WTC11 (cell line): ENCODE data around the gene DHCR7. TPM values are rescaled to one million over a fixed set of nuclear protein-coding genes. Genes with fewer than 3 reads are reported as not detected.

Source experiments
- ATAC-seq: fragments of 200-7000 bp; cut with Tn5 transposase; 2 replicates; pipeline ENCODE4 v1.10.0; 2021; ENCODE audit warnings: mild to moderate bottlenecking, moderate library complexity
- CTCF ChIA-PET: fragments of 300-600 bp; sonication (Branson Sonifier 250); formaldehyde crosslinking; loops from one replicate; lab custom pipeline; 2021; ENCODE audit warnings: antibody characterized with exemption; lab: Charles Lee
- POLR2A ChIA-PET: fragments of 350-600 bp; sonication (Branson Sonifier 250); formaldehyde crosslinking; loops from one replicate; lab custom pipeline; 2021; ENCODE audit warnings: antibody characterized with exemption; lab: Charles Lee
- DNase-seq: peaks from one replicate; pipeline ENCODE4 v3.0.0; 2021; ENCODE audit warnings: low spot score
- H3K27ac Mint-ChIP-seq: 2 replicates; pipeline ENCODE4 v1.8.0; 2021; ENCODE audit warnings: mixed read lengths
- H3K27me3 Mint-ChIP-seq: 2 replicates; pipeline ENCODE4 v1.8.0; 2021; ENCODE audit warnings: low read depth, mild to moderate bottlenecking, moderate library complexity, mixed read lengths
- H3K36me3 Mint-ChIP-seq: 2 replicates; pipeline ENCODE4 v1.8.0; 2021; ENCODE audit warnings: mixed read lengths
- H3K4me1 Mint-ChIP-seq: 2 replicates; pipeline ENCODE4 v1.8.0; 2022; ENCODE audit warnings: mixed read lengths
- H3K4me3 Mint-ChIP-seq: 2 replicates; pipeline ENCODE4 v1.8.0; 2021; ENCODE audit warnings: mild to moderate bottlenecking, moderate library complexity, mixed read lengths
- H3K9me3 Mint-ChIP-seq: 2 replicates; pipeline ENCODE4 v1.8.0; 2021; ENCODE audit warnings: mixed read lengths
- ATF2 ChIP-seq: sonication (generic); formaldehyde crosslinking; IDR thresholded peaks from 2 replicates; pipeline ENCODE4 v1.8.1; 2022; ENCODE audit warnings: low read depth, missing genetic modification reagents, borderline replicate concordance
- ETV6 ChIP-seq: sonication (generic); formaldehyde crosslinking; IDR thresholded peaks from 2 replicates; pipeline ENCODE4 v1.8.1; 2022; ENCODE audit warnings: mild to moderate bottlenecking, missing genetic modification reagents
- FOXJ3 ChIP-seq: sonication (generic); formaldehyde crosslinking; IDR thresholded peaks from 2 replicates; pipeline ENCODE4 v1.9.0; 2021; ENCODE audit warnings: missing genetic modification reagents, mild to moderate bottlenecking, borderline replicate concordance
- FOXP1 ChIP-seq: sonication (generic); formaldehyde crosslinking; IDR thresholded peaks from 2 replicates; pipeline ENCODE4 v1.8.0; 2022; ENCODE audit warnings: missing genetic modification reagents, mild to moderate bottlenecking, moderate library complexity, borderline replicate concordance
- MYBL2 ChIP-seq: sonication (generic); formaldehyde crosslinking; IDR thresholded peaks from 2 replicates; pipeline ENCODE4 v1.8.1; 2023; ENCODE audit warnings: mild to moderate bottlenecking, moderate library complexity, missing genetic modification reagents
- NFATC4 ChIP-seq: fragments of 250-450 bp; sonication (Bioruptor Pico); IDR thresholded peaks from 2 replicates; pipeline ENCODE4 v1.9.0; 2021; ENCODE audit warnings: mild to moderate bottlenecking
- NFE2L1 ChIP-seq: sonication (generic); formaldehyde crosslinking; IDR thresholded peaks from 2 replicates; pipeline ENCODE4 v1.8.1; 2023; ENCODE audit warnings: missing genetic modification reagents
- NR1H2 ChIP-seq: sonication (generic); formaldehyde crosslinking; IDR thresholded peaks from 2 replicates; pipeline ENCODE4 v1.9.0; 2021; ENCODE audit warnings: mild to moderate bottlenecking, moderate library complexity, missing genetic modification reagents
- OVOL2 ChIP-seq: fragments of 250-450 bp; sonication (Bioruptor Pico); IDR thresholded peaks from 2 replicates; pipeline ENCODE4 v1.9.0; 2021; ENCODE audit warnings: mild to moderate bottlenecking, borderline replicate concordance
- STAT6 ChIP-seq: sonication (generic); formaldehyde crosslinking; conservative IDR thresholded peaks from 2 replicates; pipeline ENCODE4 v1.8.1; 2023; ENCODE audit warnings: mild to moderate bottlenecking, low read depth, missing genetic modification reagents, moderate library complexity
- ZNF138 ChIP-seq: sonication (generic); formaldehyde crosslinking; conservative IDR thresholded peaks from 2 replicates; pipeline ENCODE4 v1.8.1; 2022; ENCODE audit warnings: mild to moderate bottlenecking, moderate library complexity, missing genetic modification reagents
- ZSCAN18 ChIP-seq: fragments of 250-450 bp; sonication (Bioruptor Pico); IDR thresholded peaks from 2 replicates; pipeline ENCODE4 v2.1.2; 2022; ENCODE audit warnings: mild to moderate bottlenecking, moderate library complexity
- total RNA-seq: library from RNA; stranded (reverse); gene quantifications from 3 replicates; pipeline ENCODE4 v1.2.3, GENCODE V29; 2021
- TF ChIP-seq, protein P1 (sequence below): sonication (generic); formaldehyde crosslinking; IDR thresholded peaks from 2 replicates; pipeline ENCODE4 v1.8.0; 2022; ENCODE audit warnings: mild to moderate bottlenecking, missing genetic modification reagents
- TF ChIP-seq, protein P2 (sequence below): sonication (generic); formaldehyde crosslinking; IDR thresholded peaks from 2 replicates; pipeline ENCODE4 v1.8.0; 2022; ENCODE audit warnings: mild to moderate bottlenecking, missing genetic modification reagents
- TF ChIP-seq, protein P3 (sequence below): sonication (generic); formaldehyde crosslinking; IDR thresholded peaks from 2 replicates; pipeline ENCODE4 v1.8.0; 2022; ENCODE audit warnings: mild to moderate bottlenecking, missing genetic modification reagents
- TF ChIP-seq, protein P4 (sequence below): sonication (generic); formaldehyde crosslinking; IDR thresholded peaks from 2 replicates; pipeline ENCODE4 v1.8.1; 2022; ENCODE audit warnings: mild to moderate bottlenecking, missing genetic modification reagents, moderate library complexity, borderline replicate concordance

Gene DHCR7
- total RNA-seq, 1 experiment from 2014 or later: 104 TPM

GRCh38 chr11:71437879-71438278, 10.3 kb downstream of the DHCR7 start (continued):
- no peak for TF ChIP-seq ETV6 (CRISPR knock-in tag)
- TF ChIP-seq MYBL2 (CRISPR knock-in tag): no peak
- no peak for TF ChIP-seq STAT6 (CRISPR knock-in tag)

- Mint-ChIP-seq H3K9me3 (no peaks in the 10 kb centered on the region), H3K27me3 (no peaks in the 10 kb centered on the region), H3K4me3 (no peak overlapping the region), H3K27ac (no peak overlapping the region), H3K4me1 (no peaks in the 10 kb centered on the region), H3K36me3 (peaks cover 56% of the 10 kb centered on the region)
- no peak for DNase-seq
- ChIA-PET POLR2A (no interaction called here), CTCF (interaction anchor here (1.0 to 1.7 kb wide), 3 partner anchors 11 to 126 kb away, joined by 3 to 6 read pairs (median 4); partner anchors contain the start of genes DHCR7 and NADSYN1)
- TF ChIP-seq FOXJ3 (no peak), OVOL2 (no peak), ZSCAN18 (CRISPR knock-in tag) (no peak), NFE2L1 (CRISPR knock-in tag) (no peak), NR1H2 (no peak), FOXP1 (CRISPR knock-in tag) (no peak), NFATC4 (CRISPR knock-in tag) (no peak), ATF2 (CRISPR knock-in tag) (no peak), ZNF138 (CRISPR knock-in tag) (no peak)
- TF ChIP-seq, protein P1, sequence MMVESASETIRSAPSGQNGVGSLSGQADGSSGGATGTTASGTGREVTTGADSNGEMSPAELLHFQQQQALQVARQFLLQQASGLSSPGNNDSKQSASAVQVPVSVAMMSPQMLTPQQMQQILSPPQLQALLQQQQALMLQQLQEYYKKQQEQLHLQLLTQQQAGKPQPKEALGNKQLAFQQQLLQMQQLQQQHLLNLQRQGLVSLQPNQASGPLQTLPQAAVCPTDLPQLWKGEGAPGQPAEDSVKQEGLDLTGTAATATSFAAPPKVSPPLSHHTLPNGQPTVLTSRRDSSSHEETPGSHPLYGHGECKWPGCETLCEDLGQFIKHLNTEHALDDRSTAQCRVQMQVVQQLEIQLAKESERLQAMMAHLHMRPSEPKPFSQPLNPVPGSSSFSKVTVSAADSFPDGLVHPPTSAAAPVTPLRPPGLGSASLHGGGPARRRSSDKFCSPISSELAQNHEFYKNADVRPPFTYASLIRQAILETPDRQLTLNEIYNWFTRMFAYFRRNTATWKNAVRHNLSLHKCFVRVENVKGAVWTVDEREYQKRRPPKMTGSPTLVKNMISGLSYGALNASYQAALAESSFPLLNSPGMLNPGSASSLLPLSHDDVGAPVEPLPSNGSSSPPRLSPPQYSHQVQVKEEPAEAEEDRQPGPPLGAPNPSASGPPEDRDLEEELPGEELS: no peak
- TF ChIP-seq, protein P2, sequence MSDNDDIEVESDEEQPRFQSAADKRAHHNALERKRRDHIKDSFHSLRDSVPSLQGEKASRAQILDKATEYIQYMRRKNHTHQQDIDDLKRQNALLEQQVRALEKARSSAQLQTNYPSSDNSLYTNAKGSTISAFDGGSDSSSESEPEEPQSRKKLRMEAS (CRISPR knock-in tag): no peak
- TF ChIP-seq, protein P3, sequence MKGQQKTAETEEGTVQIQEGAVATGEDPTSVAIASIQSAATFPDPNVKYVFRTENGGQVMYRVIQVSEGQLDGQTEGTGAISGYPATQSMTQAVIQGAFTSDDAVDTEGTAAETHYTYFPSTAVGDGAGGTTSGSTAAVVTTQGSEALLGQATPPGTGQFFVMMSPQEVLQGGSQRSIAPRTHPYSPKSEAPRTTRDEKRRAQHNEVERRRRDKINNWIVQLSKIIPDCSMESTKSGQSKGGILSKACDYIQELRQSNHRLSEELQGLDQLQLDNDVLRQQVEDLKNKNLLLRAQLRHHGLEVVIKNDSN (CRISPR knock-in tag): no peak
- TF ChIP-seq, protein P4, sequence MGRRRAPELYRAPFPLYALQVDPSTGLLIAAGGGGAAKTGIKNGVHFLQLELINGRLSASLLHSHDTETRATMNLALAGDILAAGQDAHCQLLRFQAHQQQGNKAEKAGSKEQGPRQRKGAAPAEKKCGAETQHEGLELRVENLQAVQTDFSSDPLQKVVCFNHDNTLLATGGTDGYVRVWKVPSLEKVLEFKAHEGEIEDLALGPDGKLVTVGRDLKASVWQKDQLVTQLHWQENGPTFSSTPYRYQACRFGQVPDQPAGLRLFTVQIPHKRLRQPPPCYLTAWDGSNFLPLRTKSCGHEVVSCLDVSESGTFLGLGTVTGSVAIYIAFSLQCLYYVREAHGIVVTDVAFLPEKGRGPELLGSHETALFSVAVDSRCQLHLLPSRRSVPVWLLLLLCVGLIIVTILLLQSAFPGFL (CRISPR knock-in tag): no peak
- no peak for ATAC-seq
Observed at GRCh38 chr11:71437399-71437798, 10.8 kb downstream of the DHCR7 start.
